GM21717 (cell line): ENCODE measurements around the gene TMEM176B.
"Not testable (repeated sequence)": the region's sequence is repeated elsewhere in the genome, so short reads cannot be mapped to it uniquely, and the experiment has no call there.

Source experiments
- ATAC-seq: cut with Tn5 transposase; IDR thresholded peaks from one replicate; pipeline ENCODE4 v1.9.1; 2021; ENCODE audit warnings: mild to moderate bottlenecking, moderate library complexity; ENCODE audit not compliant: unreplicated experiment

TMEM176B gene

DNA sequence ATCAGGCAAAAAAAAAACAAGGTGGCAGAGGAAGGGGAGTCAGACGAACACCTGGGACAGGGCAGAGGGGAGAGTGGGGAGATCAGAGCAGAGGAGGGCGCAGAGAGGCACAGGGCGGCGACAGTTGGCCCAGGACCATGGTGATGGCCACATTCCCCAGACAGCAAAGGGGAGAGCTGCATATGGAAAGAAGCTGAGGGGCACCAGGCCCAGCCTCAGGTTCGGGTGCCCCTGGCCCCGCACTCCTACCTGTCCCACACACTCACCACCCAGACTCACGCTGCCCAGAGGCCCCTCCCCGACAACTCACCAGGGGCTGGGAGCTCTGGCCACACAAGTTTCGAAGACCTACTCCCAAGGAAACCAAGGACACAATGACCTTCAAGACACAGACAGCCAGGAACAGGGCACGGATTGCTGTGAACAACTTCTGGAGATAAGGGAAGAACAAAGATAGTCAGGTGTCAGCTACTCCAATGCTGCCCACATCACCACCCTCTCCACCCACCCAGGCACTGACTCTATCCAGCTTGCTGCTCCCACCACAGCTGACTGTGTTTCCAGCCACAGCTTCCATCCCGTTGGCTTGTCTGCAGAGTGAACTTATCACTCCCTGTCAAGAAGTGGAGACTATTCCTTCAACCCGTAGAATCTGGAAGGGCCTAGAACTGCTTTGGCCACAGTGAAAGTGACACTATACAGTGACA lies 8.3 kb downstream of the TMEM176B start:
- no peak for ATAC-seq

DNA sequence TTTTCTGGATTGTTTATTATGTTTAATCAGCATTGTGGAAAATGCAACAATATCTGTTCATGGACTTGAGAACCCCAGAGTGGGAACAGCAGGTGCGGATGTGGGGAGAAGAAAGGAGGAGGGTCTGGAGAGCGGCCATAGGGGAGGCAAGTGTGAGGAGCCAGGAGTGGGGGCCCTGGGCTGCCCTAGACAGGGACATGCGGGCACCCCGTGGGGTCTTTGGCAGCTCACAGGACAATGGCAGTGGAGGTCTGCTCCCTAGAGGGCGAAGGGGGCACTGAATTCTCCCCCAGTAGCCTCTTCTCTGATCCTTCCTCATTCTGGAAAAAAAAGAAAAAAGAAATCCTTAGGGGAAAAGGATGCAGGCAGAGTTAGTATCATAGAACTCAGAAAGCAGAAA lies 8.9 kb downstream of the TMEM176B start:
- ATAC-seq = no peak

- no peak for ATAC-seq
These were observed 9.6 kb downstream of the TMEM176B start for GRCh38 chr7:150790416-150791075.

DNA sequence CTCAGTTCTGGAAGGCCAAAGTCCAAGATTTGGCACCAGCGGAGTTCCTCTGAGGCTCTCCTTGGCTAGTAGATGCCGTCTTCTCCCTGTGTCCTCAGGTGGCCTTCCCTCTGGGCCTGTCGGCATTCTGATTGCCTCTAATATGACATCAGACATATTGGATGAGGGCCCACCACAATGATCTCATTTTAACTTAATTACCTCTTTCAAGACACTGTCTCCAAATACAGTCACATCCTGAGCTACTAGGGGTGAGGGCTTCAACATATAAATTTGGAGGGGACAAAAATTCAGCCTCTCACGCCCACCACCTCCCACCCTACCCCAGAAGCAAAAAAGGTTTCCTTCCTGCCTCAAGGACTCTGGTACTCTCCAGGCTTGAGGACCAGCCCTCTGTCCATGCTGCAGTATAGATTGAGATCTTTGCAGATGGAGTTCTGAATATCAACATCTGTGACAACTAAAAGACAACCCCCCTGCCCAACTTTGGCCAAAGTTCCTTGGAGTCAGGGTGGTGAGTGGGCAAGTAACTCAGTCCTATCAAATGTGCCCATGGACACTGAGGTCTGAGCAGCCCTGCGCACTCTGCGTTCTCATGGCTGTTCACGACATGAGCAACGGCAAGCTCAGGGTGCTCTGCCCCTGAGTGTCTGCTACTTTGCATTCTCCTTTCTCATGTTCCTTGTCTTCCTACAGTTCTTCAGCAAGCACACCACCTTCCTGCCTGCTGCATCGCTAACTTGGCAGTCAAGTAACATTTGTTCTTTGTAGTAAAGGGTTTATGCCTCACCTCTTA lies 11.5 kb downstream of the TMEM176B start:
- ATAC-seq = no peak

DNA sequence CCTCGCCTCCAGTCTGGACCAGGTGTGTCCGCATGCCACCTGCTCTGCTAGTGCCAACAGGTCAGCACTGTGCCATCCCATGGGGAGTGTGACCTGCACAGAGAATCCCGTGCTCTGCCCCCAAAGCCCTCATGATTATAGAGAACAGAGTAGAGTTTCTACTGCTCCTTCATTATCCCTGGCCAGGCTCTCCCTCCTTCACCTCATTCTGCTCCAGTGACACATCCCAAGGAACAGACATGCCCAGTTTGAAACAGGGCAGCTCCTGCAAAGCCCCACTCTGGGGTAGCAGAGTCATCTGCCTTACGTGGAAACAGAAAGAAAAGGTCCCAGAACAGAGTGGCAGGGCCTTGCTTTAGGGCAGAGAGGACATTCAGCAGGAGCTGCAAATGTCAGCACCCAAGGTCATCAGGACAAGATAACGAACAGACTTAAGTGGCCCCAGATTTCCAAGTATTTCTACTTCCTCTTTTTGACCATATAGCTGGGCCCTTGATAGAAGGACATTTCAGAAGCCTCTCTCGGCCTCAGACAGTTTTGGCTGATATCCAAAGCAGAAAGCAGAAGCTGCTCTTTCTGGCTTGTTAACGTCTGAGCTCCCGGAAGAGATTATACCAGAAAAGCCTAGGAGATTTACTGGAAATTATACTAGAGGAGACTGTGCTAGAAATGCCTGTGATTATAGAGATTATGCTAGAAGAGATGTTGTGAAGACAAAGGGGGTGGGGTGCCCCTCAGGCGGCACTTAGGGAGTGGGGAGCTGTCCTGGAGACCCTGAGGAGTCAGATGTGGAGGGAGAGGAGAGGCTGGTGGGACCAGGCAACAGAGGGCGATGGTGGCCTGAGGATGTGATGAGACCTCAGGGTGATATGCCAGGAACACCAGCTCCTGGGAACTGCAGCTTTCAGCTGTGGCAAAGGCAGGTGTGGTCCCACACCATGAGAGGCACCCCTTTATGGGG lies 12.6 kb downstream of the TMEM176B start:
- no peak for ATAC-seq

DNA sequence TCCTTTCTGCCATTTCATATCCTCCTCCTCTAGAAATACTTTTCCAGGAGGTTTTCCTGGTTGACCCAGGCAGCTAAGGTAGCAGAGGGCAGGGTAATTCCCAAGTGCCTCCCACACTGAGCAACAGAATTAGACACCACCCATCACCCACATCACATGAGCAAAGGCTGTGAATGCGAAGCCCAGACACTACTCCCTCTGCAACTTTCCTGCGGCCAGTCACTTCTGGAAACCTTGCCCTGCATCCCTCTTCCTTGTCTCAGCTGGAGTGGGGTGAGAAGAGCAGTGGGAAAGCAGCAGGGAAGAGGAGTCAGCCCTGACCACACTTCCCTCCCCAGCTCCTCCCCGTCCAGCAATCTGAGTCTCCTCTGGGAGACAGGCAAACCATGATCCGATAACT lies 15.2 kb downstream of the TMEM176B start:
- ATAC-seq = no peak

DNA sequence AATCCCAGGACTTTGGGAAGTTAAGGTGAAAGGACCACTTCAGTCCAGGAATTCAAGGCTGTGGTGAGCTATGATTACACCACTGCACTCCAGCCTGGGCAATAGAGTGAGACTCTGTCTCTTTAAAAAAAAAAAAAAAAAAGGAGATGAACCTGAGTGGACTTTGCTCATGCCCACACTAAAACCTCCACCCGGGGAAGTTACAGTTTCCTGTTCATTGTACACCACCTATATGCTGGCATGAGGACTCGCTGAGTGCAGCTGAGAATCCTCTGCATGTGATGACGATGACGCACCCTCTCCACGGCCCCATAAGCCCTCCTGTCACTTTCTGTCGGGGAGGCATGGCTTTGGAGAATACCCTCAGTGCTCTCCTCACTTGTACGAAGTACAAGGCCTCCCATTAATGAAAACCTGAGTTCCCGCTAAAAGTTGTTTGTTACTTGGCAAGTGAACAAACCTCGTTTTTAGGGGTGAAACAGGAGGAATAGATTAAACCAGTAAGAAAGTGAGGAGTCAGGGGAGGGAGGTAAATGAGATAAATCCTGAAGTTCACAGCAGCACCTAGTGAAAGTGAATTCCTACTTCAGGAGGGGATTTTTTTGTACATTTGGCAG lies 15.9 kb downstream of the TMEM176B start:
- no peak for ATAC-seq

- no peak for ATAC-seq
These were observed 18.2 kb downstream of the TMEM176B start for GRCh38 chr7:150781961-150782360.

GRCh38 chr7:150781103-150781502 lies 19.1 kb downstream of the TMEM176B start:
- no peak for ATAC-seq

GRCh38 chr7:150780292-150780691 lies 19.9 kb downstream of the TMEM176B start:
- ATAC-seq = no peak

- peak; percentile 63 for ATAC-seq
These were observed 21.3 kb downstream of the TMEM176B start for GRCh38 chr7:150778738-150779301.

DNA sequence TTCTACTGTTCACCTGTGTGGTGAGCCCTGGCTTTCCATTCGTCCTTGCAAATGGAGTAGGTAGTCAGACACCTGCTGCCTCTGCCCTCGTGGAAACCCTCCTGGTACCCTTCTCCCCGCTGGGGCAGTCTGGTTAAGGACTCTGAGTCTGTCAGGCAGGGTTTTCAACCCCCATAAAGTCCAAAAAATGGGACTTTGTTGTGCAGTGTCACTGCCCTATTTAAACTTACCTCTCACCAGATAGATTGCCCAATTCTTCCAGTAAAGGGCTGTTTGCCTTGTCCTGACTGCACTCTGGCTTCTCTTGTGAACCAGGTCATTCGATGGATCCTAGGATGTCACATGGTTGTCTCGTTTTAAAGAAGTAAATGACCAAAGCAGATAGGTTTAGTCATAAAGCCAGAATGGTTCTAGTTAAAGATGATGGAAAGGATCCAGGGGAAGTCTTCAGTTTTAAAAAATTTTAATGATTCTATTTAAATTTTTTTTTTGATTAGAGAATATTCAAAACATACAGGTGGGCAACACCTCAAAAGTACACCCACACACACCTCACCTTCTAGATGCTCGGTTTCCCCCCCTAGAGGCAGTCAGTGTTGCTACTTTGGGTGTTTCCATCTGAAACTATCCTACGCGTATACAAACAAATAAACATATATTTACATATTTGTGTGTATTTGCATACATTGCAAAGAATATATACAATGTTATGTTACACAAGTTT lies 22.0 kb downstream of the TMEM176B start:
- ATAC-seq = no peak

- ATAC-seq = not testable (repeated sequence)
These were observed 26.0 kb downstream of the TMEM176B start for GRCh38 chr7:150774131-150774530.

DNA sequence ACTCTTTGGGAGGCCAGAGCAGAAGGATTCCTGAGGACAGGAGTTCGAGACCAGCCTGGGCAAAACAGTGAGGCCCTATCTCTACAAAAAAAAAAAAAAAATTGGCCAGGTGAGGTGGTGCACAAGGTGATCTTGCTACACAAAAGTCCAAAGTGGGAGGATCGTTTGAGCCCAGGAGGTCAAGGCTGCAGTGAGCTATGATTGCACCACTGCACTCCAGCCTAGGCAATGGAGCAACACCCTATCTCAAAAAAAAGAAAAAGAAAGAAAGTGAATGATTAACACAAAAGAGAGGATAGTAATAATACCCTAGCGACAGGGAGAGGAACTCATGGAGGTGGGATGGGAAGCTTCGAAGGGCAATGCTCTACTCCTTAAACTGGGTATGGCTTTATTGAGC lies 30.4 kb downstream of the TMEM176B start:
- ATAC-seq = no peak

DNA sequence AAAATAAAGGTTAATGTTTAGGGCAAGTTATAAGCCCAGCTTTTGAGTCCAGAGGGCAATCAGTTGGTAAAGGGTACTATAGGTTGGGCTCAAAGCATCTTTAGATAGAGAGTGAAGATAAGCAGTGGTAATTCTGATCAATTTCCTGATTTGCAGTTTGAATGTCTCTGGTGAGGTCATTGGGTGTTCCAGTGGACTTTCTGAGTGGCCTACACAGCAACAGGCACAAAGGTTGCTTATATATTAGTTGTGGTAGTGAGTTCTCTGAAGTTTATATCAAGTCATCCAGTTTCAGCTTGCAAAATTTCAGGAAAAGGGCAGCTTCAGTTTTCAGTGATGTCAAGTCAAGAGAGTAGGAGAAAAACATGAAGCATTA lies 33.8 kb downstream of the TMEM176B start:
- ATAC-seq = no peak

GRCh38 chr7:150759479-150759878 lies 40.7 kb downstream of the TMEM176B start:
- ATAC-seq = no peak

DNA sequence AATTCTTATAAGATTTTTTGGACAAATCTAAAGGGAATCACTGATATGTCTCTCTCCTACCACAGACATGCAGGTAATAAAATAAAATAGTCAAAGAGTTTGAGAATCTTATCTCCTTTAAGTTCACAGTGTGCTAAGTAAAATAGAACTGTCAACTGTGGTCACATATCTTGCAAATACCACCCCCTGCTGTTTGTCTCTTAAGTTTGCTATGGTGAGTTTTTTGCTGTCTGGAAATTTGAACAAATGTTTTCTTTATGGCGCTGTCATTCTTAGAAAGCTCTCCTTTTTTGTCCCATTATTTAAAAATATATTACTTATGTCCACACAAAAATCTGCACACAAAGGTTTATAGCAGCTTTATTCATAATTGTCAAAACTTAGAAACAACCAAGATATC lies 43.3 kb downstream of the TMEM176B start:
- ATAC-seq = no peak

- ATAC-seq = no peak
These were observed 44.0 kb downstream of the TMEM176B start for GRCh38 chr7:150756166-150756565.

DNA sequence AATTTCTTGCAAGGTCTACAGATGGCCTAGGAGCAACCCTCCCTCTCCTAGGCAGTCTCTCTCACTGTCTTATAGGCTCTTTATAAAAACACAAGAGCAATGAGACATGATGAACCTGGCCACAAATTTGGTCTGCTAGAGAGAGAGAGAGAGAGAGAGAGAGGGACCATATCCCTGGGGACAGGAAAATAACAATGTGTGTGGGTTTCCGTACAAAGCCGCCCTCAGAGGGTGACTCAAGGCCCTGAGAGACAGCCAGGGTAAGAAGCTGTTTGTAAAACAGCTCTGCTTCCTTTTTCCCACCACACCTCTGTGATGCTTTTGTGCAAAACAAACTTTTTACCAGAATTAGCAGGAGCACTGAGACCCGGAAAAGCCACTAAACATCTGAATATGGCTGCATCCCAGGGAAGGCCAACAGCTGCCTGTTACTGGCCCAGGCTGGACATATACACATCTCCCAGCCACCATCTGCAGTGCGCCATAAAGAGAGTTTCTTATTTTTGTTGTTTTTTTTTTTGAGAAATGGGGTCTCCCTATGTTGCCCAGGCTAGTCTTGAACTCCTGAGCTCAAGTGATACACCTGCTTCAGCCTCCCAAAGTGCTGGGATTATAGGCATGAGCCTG lies 44.6 kb downstream of the TMEM176B start:
- no peak for ATAC-seq
